Transverse colon (tissue), 3 donors: ENCODE results near the gene NEURL1.

Experiments used
- POLR2A ChIP-seq: fragments of 450-650 bp; IDR thresholded peaks from one replicate; pipeline ENCODE4 v1.6.1; 2016; ENCODE audit warnings: antibody characterized with exemption, mild to moderate bottlenecking, moderate library complexity
- TF ChIP-seq, protein P1 (sequence below), 5 experiments: fragments of 200-600 bp in 3 of 5; fragments of 450-650 bp in 2 of 5; sonication (generic) in 3 of 5; IDR thresholded peaks; 1 replicate in 2 of 5; 2 replicates in 3 of 5; pipeline ENCODE4 v1.5.1; 2016 to 2017; ENCODE audit warnings: antibody characterized with exemption in 5 of 5, inconsistent platforms in 3 of 5, mild to moderate bottlenecking in 2 of 5, moderate library complexity in 1 of 5

DNA sequence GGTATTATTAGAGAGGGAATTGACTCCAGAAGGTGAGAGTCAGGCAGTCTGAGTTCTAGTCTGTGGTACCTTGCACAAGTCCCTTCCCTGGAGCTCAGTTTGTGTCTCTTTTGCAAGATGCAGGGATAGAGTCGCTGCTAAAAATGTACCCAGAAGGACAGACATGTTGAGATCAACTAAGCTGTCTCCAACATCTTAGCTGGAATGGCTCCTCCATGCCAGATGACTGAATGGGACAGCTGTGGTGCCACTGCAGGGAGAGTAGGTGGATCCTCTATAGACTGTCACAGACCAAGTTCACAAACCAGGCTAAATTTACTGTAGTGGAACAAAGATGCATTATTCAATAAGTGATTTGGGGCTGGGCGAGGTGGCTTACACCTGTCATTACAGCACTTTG lies 120.1 kb downstream of the NEURL1 start:
- TF ChIP-seq, protein P1, sequence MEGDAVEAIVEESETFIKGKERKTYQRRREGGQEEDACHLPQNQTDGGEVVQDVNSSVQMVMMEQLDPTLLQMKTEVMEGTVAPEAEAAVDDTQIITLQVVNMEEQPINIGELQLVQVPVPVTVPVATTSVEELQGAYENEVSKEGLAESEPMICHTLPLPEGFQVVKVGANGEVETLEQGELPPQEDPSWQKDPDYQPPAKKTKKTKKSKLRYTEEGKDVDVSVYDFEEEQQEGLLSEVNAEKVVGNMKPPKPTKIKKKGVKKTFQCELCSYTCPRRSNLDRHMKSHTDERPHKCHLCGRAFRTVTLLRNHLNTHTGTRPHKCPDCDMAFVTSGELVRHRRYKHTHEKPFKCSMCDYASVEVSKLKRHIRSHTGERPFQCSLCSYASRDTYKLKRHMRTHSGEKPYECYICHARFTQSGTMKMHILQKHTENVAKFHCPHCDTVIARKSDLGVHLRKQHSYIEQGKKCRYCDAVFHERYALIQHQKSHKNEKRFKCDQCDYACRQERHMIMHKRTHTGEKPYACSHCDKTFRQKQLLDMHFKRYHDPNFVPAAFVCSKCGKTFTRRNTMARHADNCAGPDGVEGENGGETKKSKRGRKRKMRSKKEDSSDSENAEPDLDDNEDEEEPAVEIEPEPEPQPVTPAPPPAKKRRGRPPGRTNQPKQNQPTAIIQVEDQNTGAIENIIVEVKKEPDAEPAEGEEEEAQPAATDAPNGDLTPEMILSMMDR (IDR thresholded peaks at IDR 0.05) = no peak
- no peak for TF ChIP-seq POLR2A
